DND-41 (cell line): ENCODE measurements around the gene ENKD1.

Experiments
- ATAC-seq: fragments of 200-7000 bp; cut with Tn5 transposase; 3 replicates; pipeline ENCODE4 v1.9.1; 2021; ENCODE audit warnings: low read depth; ENCODE audit not compliant: insufficient read depth
- DNase-seq: peaks from one replicate; pipeline ENCODE4 v3.0.0-alpha.2; 2020
- H2AFZ ChIP-seq: 2 replicates; pipeline ENCODE4 v1.6.0; 2012; ENCODE audit warnings: low read depth, low read length
- H3K27ac ChIP-seq: 2 replicates; pipeline ENCODE4 v1.5.1; 2012; ENCODE audit warnings: low read length, inconsistent platforms
- H3K27me3 ChIP-seq: fragments of 200-600 bp; sonication (generic); 2 replicates; pipeline ENCODE4 v1.6.0; 2012; ENCODE audit warnings: low read length, mild to moderate bottlenecking, inconsistent platforms; ENCODE audit not compliant: insufficient read depth, poor library complexity
- H3K36me3 ChIP-seq: 2 replicates; pipeline ENCODE4 v1.5.1; 2012; ENCODE audit warnings: low read length, inconsistent platforms; ENCODE audit not compliant: insufficient read depth
- H3K4me1 ChIP-seq: 2 replicates; pipeline ENCODE4 v1.5.1; 2012; ENCODE audit warnings: mild to moderate bottlenecking, low read length; ENCODE audit not compliant: insufficient read depth
- H3K4me2 ChIP-seq: 2 replicates; pipeline ENCODE4 v1.6.0; 2012; ENCODE audit warnings: mild to moderate bottlenecking, moderate library complexity, low read length, inconsistent platforms; ENCODE audit not compliant: insufficient read depth
- H3K4me3 ChIP-seq, 2 experiments: fragments of 200-600 bp in 1 of 2; shearing (Covaris generic) in 1 of 2; 2 replicates each; pipeline ENCODE4 v1.5.1; 2012 to 2016; ENCODE audit warnings: inconsistent platforms in 2 of 2, low read length in 2 of 2, mild to moderate bottlenecking in 2 of 2, low read depth in 1 of 2, moderate library complexity in 1 of 2
- H3K79me2 ChIP-seq: 2 replicates; pipeline ENCODE4 v1.6.0; 2012; ENCODE audit warnings: low read length, inconsistent platforms; ENCODE audit not compliant: insufficient read depth
- H3K9ac ChIP-seq: 2 replicates; pipeline ENCODE4 v1.6.0; 2012; ENCODE audit warnings: low read depth, mild to moderate bottlenecking, inconsistent platforms, low read length, moderate library complexity
- H3K9me3 ChIP-seq: 2 replicates; pipeline ENCODE4 v1.5.1; 2012; ENCODE audit warnings: low read length, moderate library complexity, mild to moderate bottlenecking, inconsistent platforms; ENCODE audit not compliant: insufficient read depth, severe bottlenecking
- H4K20me1 ChIP-seq: 2 replicates; pipeline ENCODE4 v1.6.0; 2012; ENCODE audit warnings: low read length; ENCODE audit not compliant: insufficient read depth
- EZH2 ChIP-seq: IDR thresholded peaks from 3 replicates; pipeline ENCODE4 v1.6.1; 2012; ENCODE audit warnings: borderline replicate concordance, low read depth, mild to moderate bottlenecking, moderate library complexity, low read length, inconsistent platforms; ENCODE audit not compliant: severe bottlenecking
- TF ChIP-seq, protein P1 (sequence below): IDR thresholded peaks from 2 replicates; pipeline ENCODE4 v1.5.1; 2012; ENCODE audit warnings: borderline replicate concordance, low read length, moderate library complexity, mild to moderate bottlenecking; ENCODE audit not compliant: poor library complexity, severe bottlenecking; ENCODE audit errors: extremely low read depth

The ENKD1 gene

DNA sequence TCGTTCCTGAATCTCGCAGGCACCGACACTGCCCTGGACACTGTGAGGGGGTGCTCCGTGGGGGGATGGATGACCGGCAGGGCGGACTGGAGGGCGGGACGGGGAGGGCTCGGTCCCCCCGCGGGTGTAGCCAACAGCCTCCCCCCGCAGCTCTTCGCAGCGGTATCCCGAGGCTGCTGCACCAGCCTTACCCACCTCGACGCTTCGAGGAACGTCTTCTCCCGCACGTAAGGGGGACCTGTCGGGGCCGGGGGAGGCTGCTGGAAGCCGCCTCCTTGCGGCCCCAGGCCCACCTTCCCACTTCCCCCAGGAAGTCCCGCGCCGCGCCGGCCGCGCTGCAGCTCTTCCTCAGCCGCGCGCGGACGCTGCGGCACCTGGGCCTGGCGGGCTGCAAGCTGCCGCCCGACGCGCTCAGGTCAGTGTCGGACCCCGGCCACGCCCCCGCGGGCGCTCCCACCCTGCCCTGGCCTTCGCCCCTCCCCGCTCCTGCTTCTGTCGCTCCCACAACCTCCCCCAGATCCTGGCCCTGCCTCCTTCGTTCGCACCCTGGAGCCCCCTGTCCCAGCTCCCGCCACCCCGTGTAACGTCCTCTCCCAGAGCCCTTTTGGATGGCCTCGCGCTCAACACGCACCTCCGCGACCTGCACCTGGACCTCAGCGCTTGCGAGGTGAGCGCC, 18.3 kb downstream of the ENKD1 start:
- Histone ChIP-seq H3K9me3 (no peaks in the 10 kb centered on the region), H2AFZ (no peak overlapping the region), H3K36me3 (peaks cover 68% of the 10 kb centered on the region), H3K4me3 (no peak overlapping the region), H3K79me2 (peaks cover 33% of the 10 kb centered on the region), H3K9ac (no peak overlapping the region), H3K27me3 (no peaks in the 10 kb centered on the region), H3K27ac (no peak overlapping the region), H3K4me2 (no peak overlapping the region), H4K20me1 (peaks cover 15% of the 10 kb centered on the region), H3K4me1 (peaks cover 35% of the 10 kb centered on the region)
- ATAC-seq, result no peak
- TF ChIP-seq, protein P1, sequence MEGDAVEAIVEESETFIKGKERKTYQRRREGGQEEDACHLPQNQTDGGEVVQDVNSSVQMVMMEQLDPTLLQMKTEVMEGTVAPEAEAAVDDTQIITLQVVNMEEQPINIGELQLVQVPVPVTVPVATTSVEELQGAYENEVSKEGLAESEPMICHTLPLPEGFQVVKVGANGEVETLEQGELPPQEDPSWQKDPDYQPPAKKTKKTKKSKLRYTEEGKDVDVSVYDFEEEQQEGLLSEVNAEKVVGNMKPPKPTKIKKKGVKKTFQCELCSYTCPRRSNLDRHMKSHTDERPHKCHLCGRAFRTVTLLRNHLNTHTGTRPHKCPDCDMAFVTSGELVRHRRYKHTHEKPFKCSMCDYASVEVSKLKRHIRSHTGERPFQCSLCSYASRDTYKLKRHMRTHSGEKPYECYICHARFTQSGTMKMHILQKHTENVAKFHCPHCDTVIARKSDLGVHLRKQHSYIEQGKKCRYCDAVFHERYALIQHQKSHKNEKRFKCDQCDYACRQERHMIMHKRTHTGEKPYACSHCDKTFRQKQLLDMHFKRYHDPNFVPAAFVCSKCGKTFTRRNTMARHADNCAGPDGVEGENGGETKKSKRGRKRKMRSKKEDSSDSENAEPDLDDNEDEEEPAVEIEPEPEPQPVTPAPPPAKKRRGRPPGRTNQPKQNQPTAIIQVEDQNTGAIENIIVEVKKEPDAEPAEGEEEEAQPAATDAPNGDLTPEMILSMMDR, result no peak
- no peak for TF ChIP-seq EZH2
- DNase-seq, result no peak

DNA sequence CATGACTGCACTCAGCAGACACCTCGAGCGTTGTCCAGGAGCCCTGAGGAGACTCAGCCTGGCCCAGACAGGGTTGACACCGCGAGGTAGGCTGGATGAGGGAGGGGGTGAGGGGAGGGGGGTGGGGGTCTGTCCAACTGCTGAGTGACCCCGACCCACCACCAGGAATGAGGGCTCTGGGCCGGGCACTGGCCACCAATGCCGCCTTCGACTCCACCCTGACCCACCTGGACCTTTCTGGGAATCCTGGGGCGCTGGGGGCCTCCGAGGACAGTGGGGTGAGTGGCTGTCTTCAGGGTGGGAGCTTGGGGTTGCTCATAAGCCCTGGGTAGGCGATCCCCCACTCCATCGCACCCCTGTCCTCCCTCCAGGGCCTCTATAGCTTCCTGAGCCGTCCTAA, 18.9 kb downstream of the ENKD1 start:
- Histone ChIP-seq H3K36me3 (peaks cover 67% of the 10 kb centered on the region), H3K9ac (no peak overlapping the region), H3K4me2 (no peak overlapping the region), H3K4me1 (peaks cover 35% of the 10 kb centered on the region), H3K9me3 (no peaks in the 10 kb centered on the region), H2AFZ (no peak overlapping the region), H3K27ac (no peak overlapping the region), H3K27me3 (no peaks in the 10 kb centered on the region), H4K20me1 (peaks cover 15% of the 10 kb centered on the region), H3K4me3 (no peak overlapping the region), H3K79me2 (peaks cover 33% of the 10 kb centered on the region)
- no peak for DNase-seq
- TF ChIP-seq, protein P1, result no peak
- TF ChIP-seq EZH2, result no peak
- ATAC-seq, result no peak

DNA sequence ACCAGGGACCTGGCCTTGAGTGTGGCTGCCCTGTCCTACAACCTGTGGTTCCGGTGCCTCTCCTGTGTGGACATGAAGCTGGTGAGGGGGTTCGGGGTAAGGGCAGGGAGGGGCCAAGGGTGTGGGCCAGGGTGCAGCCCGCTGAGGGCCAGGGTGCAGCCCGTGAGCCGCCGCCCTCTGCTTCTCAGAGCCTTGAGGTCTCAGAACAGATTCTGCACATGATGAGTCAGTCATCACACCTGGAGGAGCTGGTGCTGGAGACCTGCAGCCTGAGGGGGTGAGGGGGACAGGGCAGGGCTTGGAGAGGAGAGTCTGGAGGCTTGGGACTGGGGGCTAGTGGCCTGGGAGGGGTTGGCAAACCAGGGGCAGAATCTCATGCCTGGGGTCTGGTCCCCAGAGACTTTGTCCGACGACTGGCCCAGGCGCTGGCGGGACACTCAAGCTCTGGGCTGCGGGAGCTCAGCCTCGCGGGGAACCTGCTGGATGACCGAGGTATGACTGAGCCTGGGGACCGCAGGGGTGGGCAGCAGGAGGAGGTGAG, 19.4 kb downstream of the ENKD1 start:
- no peaks in the 10 kb centered on the region for H3K9me3 ChIP-seq
- H3K27me3 ChIP-seq, result no peaks in the 10 kb centered on the region
- TF ChIP-seq, protein P1, result no peak
- no peak for TF ChIP-seq EZH2
- H3K4me3 ChIP-seq, result no peak overlapping the region
- H3K27ac ChIP-seq, result no peak overlapping the region
- peaks cover 64% of the 10 kb centered on the region for H3K36me3 ChIP-seq
- H4K20me1 ChIP-seq, result peaks cover 13% of the 10 kb centered on the region
- no peak for DNase-seq
- ATAC-seq, result no peak
- H3K9ac ChIP-seq, result 0 out of 2 replicates have a peak overlapping the region, but pooled peaks have one; percentile 96
- H3K4me2 ChIP-seq, result peak overlapping the region; percentile 70; the same call in 1 of the 2 replicates
- no peak overlapping the region for H2AFZ ChIP-seq
- peaks cover 35% of the 10 kb centered on the region for H3K4me1 ChIP-seq
- H3K79me2 ChIP-seq, result peaks cover 33% of the 10 kb centered on the region
